NT2/D1 (cell line): ENCODE data around the gene DDX31.
"Not testable (repeated sequence)": the region's sequence is repeated elsewhere in the genome, so short reads cannot be mapped to it uniquely, and the experiment has no call there.

Experiments used
- SUZ12 ChIP-seq: IDR thresholded peaks from 2 replicates; pipeline ENCODE4 v1.6.1; 2011; ENCODE audit not compliant: insufficient read length, insufficient read depth; ENCODE audit errors: extremely low read depth
- YY1 ChIP-seq: IDR thresholded peaks from 2 replicates; pipeline ENCODE4 v1.6.1; 2011; ENCODE audit not compliant: insufficient read length, insufficient read depth
- ZNF274 ChIP-seq: IDR thresholded peaks from 2 replicates; pipeline ENCODE4 v1.6.1; 2011; ENCODE audit warnings: mild to moderate bottlenecking, low read depth, low read length

- not testable (repeated sequence) for TF ChIP-seq SUZ12, ZNF274, YY1
Observed at GRCh38 chr9:132711152-132711551, 41.4 kb upstream of the DDX31 start.
